HepG2 (cell line): Measurements from ENCODE around the gene RACGAP1. TPM values are rescaled to one million over a fixed set of nuclear protein-coding genes. Genes with fewer than 3 reads are reported as not detected.
A peak's percentile ranks its signal among the peaks of the same experiment; 100 is the strongest.

Experiments
- AKAP8 ChIP-seq: sonication (generic); formaldehyde crosslinking; IDR thresholded peaks from 2 replicates; pipeline ENCODE4 v1.5.1; 2020; ENCODE audit warnings: mild to moderate bottlenecking, missing genetic modification reagents
- CBX5 ChIP-seq: sonication (generic); formaldehyde crosslinking; IDR thresholded peaks from 2 replicates; pipeline ENCODE4 v1.4.0; 2020; ENCODE audit warnings: missing genetic modification reagents, borderline replicate concordance
- HOXA5 ChIP-seq: sonication (generic); formaldehyde crosslinking; IDR thresholded peaks from 2 replicates; pipeline ENCODE4 v1.4.0; 2020; ENCODE audit warnings: missing genetic modification reagents
- KAT2B ChIP-seq: fragments of 150-350 bp; IDR thresholded peaks from 2 replicates; pipeline ENCODE4 v1.6.1; 2014; ENCODE audit warnings: low read depth, low read length, borderline replicate concordance
- NFRKB ChIP-seq: fragments of 450-650 bp; IDR thresholded peaks from 2 replicates; pipeline ENCODE4 v1.6.1; 2017
- RAD21 ChIP-seq: fragments of 450-650 bp; formaldehyde crosslinking; IDR thresholded peaks from 2 replicates; pipeline ENCODE4 v1.5.0; 2020; ENCODE audit warnings: mild to moderate bottlenecking
- SMAD3 ChIP-seq: sonication (generic); formaldehyde crosslinking; IDR thresholded peaks from 2 replicates; pipeline ENCODE4 v1.4.0; 2020; ENCODE audit warnings: missing genetic modification reagents
- SMC3 ChIP-seq: IDR thresholded peaks from 2 replicates; pipeline ENCODE4 v1.6.1; 2011; ENCODE audit warnings: low read length, improper control_type of control experiment
- STAG1 ChIP-seq: sonication (generic); formaldehyde crosslinking; IDR thresholded peaks from 2 replicates; pipeline ENCODE4 v1.4.0; 2020; ENCODE audit warnings: missing genetic modification reagents
- XRCC5 ChIP-seq: fragments of 200-400 bp; formaldehyde crosslinking; optimal IDR thresholded peaks from 2 replicates; pipeline ENCODE3; 2017; ENCODE audit warnings: mild to moderate bottlenecking, low read length
- ZNF205 ChIP-seq: IDR thresholded peaks from 2 replicates; pipeline ENCODE4 v1.6.1; 2018; ENCODE audit warnings: missing biosample characterization, missing genetic modification reagents
- ZNF282 ChIP-seq: fragments of 450-650 bp; IDR thresholded peaks from 2 replicates; pipeline ENCODE4 v1.6.1; 2018; ENCODE audit not compliant: partially characterized antibody
- ZNF652 ChIP-seq: IDR thresholded peaks from 2 replicates; pipeline ENCODE4 v1.6.1; 2016; ENCODE audit warnings: low read depth, borderline replicate concordance
- ZNF713 ChIP-seq: sonication (generic); formaldehyde crosslinking; IDR thresholded peaks from 2 replicates; pipeline ENCODE4 v1.4.0; 2020; ENCODE audit warnings: mild to moderate bottlenecking, missing genetic modification reagents
- ZNF788 ChIP-seq: sonication (generic); formaldehyde crosslinking; IDR thresholded peaks from 2 replicates; pipeline ENCODE4 v1.5.0; 2020; ENCODE audit warnings: mild to moderate bottlenecking, missing genetic modification reagents, borderline replicate concordance
- ZNF891 ChIP-seq: sonication (generic); formaldehyde crosslinking; IDR thresholded peaks from 2 replicates; pipeline ENCODE4 v1.5.0; 2020; ENCODE audit warnings: mild to moderate bottlenecking, missing genetic modification reagents
- polyA plus RNA-seq, 8 experiments: library from polyadenylated mRNA; depleted of rRNA in 3 of 8; stranded (reverse) in 7 of 8; unstranded in 1 of 8; fragments of >200 nt; fragmentation: Illumina TruSeq in 4 of 8; extraction: Trizol in 4 of 8; gene quantifications; 2 replicates each; pipeline versions ENCODE4 v1.2.1 to v1.2.3, GENCODE V29; 2011 to 2016; ENCODE audit warnings: low read depth in 4 of 8, missing spikeins in 1 of 8, mixed read lengths in 1 of 8; ENCODE audit not compliant: insufficient read depth in 1 of 8
- total RNA-seq, 5 experiments: library from RNA; depleted of rRNA; stranded (reverse); fragments of >200 nt; fragmentation: Illumina TruSeq; extraction: Trizol; gene quantifications; 2 replicates each; pipeline ENCODE4 v1.2.3, GENCODE V29; 2016; ENCODE audit warnings: low read depth in 1 of 5
- TF ChIP-seq, protein P1 (sequence below): sonication (generic); formaldehyde crosslinking; IDR thresholded peaks from 2 replicates; pipeline ENCODE4 v1.4.0; 2020; ENCODE audit warnings: missing genetic modification reagents
- TF ChIP-seq, protein P2 (sequence below): IDR thresholded peaks from 2 replicates; pipeline ENCODE4 v1.6.1; 2012; ENCODE audit warnings: inconsistent platforms
- TF ChIP-seq, protein P3 (sequence below): sonication (generic); formaldehyde crosslinking; IDR thresholded peaks from 2 replicates; pipeline ENCODE4 v1.5.0; 2020; ENCODE audit warnings: mild to moderate bottlenecking, missing genetic modification reagents, moderate library complexity
- TF ChIP-seq, protein P4 (sequence below): sonication (generic); formaldehyde crosslinking; IDR thresholded peaks from 2 replicates; pipeline ENCODE4 v1.4.0; 2020; ENCODE audit warnings: missing genetic modification reagents
- TF ChIP-seq, protein P5 (sequence below): sonication (generic); formaldehyde crosslinking; IDR thresholded peaks from 2 replicates; pipeline ENCODE4 v1.5.0; 2020; ENCODE audit warnings: missing genetic modification reagents
- TF ChIP-seq, protein P6 (sequence below): sonication (generic); formaldehyde crosslinking; IDR thresholded peaks from 2 replicates; pipeline ENCODE4 v1.4.0; 2020; ENCODE audit warnings: missing genetic modification reagents

The RACGAP1 gene
- total and polyA plus RNA-seq, 2 of the 13 experiments (the other 11 are each of a cell fraction or from before 2014, with no cell fraction given), result 16.7 to 57.9 TPM

DNA sequence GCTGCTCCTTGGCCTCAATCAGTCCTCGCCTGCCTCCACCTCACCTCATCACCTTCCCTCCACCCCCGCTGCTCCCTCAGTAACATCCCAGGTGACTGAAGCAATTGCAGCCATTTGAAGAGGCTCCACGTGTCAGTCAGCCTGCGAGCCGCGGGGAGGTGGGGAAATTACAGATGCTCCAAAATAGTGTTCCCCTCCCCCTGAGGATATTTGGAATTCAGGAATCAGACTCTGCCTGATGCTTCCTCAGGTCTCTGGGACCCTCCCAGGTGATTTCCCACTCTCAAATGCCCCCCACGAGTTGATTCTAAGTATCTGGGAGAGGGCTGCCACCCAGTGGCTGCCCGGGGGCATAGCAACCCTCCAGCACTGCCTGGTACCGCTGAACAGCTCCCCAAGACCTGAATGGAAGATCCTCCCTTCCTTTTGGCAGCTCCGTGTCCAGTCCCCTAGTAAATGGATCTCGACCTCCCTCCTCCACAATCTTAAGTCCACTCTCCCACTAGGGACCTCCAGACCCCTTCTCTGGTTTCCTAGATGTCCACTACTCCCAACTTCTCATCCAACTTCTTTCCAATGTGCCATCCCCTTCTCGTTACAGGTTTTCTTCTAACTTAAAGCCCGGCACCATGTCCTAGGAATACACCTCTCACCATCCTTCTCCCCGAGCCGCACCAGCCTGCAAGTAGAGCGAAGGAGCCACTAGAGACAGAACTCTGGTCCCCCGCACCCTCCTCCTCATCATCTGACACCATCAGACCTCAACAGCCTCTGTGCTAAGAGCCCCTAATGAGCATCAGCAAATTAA, 30.7 kb upstream of the RACGAP1 start (continued):
- TF ChIP-seq CBX5 (CRISPR knock-in tag) (no peak), KAT2B (no peak), ZNF282 (no peak), RAD21 (CRISPR knock-in tag) (peak; percentile 86), ZNF713 (CRISPR knock-in tag) (no peak), NFRKB (no peak), ZNF652 (no peak), SMC3 (peak; percentile 74), ZNF891 (0 out of 2 replicates have a peak, but pooled peaks have one; percentile 21), ZNF205 (no peak), XRCC5 (peak; percentile 67), AKAP8 (CRISPR knock-in tag) (no peak), HOXA5 (0 out of 2 replicates have a peak, but pooled peaks have one; percentile 31), STAG1 (CRISPR knock-in tag) (peak; percentile 88), ZNF788 (CRISPR knock-in tag) (peak; percentile 48; the same call in 1 of the 2 replicates), SMAD3 (CRISPR knock-in tag) (no peak)
- TF ChIP-seq, protein P1, sequence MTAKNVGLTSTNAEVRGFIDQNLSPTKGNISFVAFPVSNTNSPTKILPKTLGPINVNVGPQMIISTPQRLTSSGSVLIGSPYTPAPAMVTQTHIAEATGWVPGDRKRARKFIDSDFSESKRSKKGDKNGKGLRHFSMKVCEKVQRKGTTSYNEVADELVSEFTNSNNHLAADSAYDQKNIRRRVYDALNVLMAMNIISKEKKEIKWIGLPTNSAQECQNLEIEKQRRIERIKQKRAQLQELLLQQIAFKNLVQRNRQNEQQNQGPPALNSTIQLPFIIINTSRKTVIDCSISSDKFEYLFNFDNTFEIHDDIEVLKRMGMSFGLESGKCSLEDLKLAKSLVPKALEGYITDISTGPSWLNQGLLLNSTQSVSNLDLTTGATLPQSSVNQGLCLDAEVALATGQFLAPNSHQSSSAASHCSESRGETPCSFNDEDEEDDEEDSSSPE, result 0 out of 2 replicates have a peak, but pooled peaks have one; percentile 31
- TF ChIP-seq, protein P2, sequence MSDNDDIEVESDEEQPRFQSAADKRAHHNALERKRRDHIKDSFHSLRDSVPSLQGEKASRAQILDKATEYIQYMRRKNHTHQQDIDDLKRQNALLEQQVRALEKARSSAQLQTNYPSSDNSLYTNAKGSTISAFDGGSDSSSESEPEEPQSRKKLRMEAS, result peak; percentile 71; the same call in 1 of the 2 replicates
- TF ChIP-seq, protein P3, sequence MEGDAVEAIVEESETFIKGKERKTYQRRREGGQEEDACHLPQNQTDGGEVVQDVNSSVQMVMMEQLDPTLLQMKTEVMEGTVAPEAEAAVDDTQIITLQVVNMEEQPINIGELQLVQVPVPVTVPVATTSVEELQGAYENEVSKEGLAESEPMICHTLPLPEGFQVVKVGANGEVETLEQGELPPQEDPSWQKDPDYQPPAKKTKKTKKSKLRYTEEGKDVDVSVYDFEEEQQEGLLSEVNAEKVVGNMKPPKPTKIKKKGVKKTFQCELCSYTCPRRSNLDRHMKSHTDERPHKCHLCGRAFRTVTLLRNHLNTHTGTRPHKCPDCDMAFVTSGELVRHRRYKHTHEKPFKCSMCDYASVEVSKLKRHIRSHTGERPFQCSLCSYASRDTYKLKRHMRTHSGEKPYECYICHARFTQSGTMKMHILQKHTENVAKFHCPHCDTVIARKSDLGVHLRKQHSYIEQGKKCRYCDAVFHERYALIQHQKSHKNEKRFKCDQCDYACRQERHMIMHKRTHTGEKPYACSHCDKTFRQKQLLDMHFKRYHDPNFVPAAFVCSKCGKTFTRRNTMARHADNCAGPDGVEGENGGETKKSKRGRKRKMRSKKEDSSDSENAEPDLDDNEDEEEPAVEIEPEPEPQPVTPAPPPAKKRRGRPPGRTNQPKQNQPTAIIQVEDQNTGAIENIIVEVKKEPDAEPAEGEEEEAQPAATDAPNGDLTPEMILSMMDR (CRISPR knock-in tag), result peak; percentile 91
- TF ChIP-seq, protein P4, sequence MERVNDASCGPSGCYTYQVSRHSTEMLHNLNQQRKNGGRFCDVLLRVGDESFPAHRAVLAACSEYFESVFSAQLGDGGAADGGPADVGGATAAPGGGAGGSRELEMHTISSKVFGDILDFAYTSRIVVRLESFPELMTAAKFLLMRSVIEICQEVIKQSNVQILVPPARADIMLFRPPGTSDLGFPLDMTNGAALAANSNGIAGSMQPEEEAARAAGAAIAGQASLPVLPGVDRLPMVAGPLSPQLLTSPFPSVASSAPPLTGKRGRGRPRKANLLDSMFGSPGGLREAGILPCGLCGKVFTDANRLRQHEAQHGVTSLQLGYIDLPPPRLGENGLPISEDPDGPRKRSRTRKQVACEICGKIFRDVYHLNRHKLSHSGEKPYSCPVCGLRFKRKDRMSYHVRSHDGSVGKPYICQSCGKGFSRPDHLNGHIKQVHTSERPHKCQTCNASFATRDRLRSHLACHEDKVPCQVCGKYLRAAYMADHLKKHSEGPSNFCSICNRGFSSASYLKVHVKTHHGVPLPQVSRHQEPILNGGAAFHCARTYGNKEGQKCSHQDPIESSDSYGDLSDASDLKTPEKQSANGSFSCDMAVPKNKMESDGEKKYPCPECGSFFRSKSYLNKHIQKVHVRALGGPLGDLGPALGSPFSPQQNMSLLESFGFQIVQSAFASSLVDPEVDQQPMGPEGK (CRISPR knock-in tag), result peak; percentile 54; the same call in 1 of the 2 replicates
- TF ChIP-seq, protein P5, sequence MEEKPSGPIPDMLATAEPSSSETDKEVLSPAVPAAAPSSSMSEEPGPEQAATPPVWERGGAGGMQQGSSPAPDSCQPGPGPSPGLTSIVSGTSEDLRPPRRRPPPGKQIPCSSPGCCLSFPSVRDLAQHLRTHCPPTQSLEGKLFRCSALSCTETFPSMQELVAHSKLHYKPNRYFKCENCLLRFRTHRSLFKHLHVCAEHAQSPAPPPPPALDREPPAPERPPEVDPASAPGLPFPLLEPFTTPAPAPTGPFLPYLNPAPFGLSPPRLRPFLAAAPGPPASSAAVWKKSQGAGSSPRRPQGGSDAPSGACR (CRISPR knock-in tag), result no peak
- TF ChIP-seq, protein P6, sequence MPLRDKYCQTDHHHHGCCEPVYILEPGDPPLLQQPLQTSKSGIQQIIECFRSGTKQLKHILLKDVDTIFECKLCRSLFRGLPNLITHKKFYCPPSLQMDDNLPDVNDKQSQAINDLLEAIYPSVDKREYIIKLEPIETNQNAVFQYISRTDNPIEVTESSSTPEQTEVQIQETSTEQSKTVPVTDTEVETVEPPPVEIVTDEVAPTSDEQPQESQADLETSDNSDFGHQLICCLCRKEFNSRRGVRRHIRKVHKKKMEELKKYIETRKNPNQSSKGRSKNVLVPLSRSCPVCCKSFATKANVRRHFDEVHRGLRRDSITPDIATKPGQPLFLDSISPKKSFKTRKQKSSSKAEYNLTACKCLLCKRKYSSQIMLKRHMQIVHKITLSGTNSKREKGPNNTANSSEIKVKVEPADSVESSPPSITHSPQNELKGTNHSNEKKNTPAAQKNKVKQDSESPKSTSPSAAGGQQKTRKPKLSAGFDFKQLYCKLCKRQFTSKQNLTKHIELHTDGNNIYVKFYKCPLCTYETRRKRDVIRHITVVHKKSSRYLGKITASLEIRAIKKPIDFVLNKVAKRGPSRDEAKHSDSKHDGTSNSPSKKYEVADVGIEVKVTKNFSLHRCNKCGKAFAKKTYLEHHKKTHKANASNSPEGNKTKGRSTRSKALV (CRISPR knock-in tag), result no peak
